Stimulated activated CD4-positive, alpha-beta T cell treated with anti-CD3 and anti-CD28 coated beads, TNF-alpha, amount 100 ng/mL, for 4 hours (primary cell): ENCODE results near the gene HBG2.

ENCODE experiments used
- DNase-seq, 3 experiments: peaks; one replicate each; pipeline ENCODE4 v3.0.0-alpha.2; 2020; ENCODE audit warnings: low read depth in 3 of 3

Gene HBG2

GRCh38 chr11:5229796-5230195 lies 24.8 kb downstream of the HBG2 start:
- no peak for DNase-seq

GRCh38 chr11:5229356-5229755 lies 25.2 kb downstream of the HBG2 start:
- no peak for DNase-seq

DNA sequence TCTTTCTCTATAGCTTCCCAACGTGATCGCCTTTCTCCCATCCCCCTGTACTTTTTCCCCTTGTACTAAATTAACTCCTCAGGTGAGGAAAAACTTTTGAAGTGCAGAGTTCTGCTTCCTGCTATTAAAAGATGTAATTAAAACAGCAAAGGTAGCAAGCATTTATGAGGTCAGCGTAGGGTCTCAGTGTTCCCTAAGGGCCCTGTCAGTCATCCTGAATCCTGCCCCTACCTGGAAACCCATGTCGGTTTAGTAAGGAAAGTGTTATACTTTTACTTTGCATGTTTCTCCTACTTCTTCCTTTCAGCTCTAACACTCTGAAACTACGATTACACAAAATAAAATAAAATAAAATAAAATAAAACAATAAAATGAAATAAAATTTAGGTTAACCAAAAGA lies 26.5 kb downstream of the HBG2 start:
- no peak for DNase-seq

DNA sequence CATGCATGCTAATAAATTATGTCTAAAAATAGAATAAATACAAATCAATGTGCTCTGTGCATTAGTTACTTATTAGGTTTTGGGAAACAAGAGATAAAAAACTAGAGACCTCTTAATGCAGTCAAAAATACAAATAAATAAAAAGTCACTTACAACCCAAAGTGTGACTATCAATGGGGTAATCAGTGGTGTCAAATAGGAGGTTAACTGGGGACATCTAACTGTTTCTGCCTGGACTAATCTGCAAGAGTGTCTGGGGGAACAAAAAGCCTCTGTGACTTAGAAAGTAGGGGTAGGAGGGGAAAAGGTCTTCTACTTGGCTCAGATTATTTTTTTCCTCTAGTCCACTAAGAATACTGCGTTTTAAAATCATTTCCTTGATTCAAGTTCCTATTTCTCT lies 26.9 kb downstream of the HBG2 start:
- no peak for DNase-seq

- DNase-seq, result no peak
Measured at GRCh38 chr11:5226732-5227310, 27.8 kb downstream of the HBG2 start, which contains the start of gene HBB. HBB (minus strand) TSS chr11:5227071; CDS start chr11:5227021, 50 bp downstream.

DNA sequence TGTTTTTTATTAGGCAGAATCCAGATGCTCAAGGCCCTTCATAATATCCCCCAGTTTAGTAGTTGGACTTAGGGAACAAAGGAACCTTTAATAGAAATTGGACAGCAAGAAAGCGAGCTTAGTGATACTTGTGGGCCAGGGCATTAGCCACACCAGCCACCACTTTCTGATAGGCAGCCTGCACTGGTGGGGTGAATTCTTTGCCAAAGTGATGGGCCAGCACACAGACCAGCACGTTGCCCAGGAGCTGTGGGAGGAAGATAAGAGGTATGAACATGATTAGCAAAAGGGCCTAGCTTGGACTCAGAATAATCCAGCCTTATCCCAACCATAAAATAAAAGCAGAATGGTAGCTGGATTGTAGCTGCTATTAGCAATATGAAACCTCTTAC lies 29.1 kb downstream of the HBG2 start:
- no peak for DNase-seq

DNA sequence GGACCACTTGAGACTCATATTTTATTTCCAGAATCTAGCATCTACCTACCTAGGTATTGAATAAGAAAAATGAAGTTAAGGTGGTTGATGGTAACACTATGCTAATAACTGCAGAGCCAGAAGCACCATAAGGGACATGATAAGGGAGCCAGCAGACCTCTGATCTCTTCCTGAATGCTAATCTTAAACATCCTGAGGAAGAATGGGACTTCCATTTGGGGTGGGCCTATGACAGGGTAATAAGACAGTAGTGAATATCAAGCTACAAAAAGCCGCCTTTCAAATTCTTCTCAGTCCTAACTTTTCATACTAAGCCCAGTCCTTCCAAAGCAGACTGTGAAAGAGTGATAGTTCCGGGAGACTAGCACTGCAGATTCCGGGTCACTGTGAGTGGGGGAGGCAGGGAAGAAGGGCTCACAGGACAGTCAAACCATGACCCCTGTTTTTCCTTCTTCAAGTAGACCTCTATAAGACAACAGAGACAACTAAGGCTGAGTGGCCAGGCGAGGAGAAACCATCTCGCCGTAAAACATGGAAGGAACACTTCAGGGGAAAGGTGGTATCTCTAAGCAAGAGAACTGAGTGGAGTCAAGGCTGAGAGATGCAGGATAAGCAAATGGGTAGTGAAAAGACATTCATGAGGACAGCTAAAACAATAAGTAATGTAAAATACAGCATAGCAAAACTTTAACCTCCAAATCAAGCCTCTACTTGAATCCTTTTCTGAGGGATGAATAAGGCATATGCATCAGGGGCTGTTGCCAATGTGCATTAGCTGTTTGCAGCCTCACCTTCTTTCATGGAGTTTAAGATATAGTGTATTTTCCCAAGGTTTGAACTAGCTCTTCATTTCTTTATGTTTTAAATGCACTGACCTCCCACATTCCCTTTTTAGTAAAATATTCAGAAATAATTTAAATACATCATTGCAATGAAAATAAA lies 29.8 kb downstream of the HBG2 start:
- no peak for DNase-seq

DNA sequence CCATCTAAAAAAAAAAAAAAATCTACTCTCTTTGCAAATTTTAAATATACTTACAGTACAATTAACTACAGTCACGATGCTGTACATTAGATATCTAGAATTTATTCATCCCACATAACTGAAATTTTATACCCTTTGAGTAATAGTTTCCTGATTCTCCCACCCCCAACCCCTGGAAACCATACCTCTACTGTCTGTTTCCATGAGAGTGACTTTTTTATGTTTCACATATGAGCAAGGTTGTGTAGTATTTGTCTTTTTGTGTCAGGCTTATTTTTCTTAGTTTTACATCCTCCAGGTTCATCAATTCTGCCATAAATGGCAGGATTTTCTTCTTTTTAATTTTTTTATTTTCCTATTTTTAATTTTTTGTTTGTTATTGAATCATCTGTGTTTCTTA lies 30.9 kb downstream of the HBG2 start:
- no peak for DNase-seq

DNA sequence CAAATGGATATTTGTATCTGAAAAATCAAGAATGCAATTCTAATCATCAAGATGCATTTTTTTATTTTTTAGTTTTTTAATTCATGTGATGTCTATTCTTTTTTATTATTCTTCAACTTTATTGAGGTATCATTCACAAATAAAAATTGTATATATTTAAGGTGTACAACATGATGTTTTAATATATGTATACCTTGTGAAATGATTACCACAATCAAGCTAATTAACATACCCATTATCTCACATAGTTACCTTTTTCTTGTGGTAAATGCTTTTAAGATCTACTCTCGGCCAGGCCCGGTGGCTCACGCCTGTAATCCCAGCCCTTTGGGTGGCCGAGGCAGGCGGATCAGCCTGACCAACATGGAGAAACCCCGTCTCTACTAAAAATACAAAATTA lies 31.4 kb downstream of the HBG2 start:
- no peak for DNase-seq

DNA sequence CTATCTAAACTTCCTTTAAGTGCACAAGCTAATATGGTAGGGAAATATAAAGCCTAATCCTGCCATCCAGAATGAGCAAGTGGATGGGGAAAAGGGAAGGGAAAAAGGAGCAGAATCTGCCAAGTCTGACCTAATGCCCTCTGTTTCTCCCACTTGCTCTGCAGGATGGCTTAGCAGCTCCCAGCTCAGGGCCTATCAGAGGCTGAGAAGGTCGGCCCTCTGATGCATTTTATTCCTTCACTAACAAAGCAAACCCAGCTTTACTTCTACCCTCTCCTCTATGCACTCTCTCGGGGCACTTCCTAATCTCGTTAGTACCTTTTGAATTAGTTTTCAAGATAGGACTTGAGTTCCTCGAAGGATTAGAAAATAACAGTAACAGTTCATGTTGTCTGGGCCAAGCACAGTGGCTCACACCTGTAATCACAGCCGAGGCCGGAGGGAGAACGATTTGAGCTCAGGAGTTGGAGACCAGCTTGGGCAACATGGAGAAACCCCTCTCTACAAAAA lies 44.1 kb downstream of the HBG2 start:
- DNase-seq, result no peak

DNA sequence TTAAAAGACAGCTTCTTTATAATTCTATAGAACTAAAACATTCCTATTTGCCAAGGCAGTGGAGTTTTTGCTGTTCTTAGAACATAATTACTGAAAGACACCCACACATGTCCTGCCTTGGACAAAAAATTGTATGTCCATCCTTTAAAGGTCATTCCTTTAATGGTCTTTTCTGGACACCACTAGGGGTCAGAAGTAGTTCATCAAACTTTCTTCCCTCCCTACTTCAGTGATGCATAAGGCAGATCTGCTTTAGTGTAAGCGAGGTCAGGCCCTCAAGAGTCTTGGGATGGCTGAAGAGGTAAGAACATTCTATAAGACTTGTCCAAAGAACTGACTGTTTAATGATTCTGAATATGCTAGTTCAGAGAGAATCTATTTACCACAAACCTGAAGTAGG lies 49.8 kb downstream of the HBG2 start:
- no peak for DNase-seq

DNA sequence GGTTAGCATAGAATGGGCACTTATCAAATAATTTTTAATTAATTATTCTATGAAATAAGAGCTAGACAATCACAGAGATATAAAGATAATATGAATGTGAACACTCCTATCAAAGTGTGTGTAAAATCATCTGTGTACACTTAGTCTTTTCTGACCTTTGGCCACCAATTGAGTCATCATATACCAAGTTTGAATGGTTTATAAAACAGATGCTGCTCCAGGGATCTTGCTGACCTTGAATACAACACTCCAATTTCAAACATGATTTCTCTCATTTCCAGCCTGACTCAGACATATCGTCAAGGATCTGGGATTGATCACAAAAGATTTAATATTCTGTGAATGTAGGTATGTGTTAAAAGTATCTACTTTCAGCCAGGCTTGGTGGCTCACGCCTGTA lies 51.2 kb downstream of the HBG2 start:
- no peak for DNase-seq
